ENCODE data around the gene TMEM54.

DNA sequence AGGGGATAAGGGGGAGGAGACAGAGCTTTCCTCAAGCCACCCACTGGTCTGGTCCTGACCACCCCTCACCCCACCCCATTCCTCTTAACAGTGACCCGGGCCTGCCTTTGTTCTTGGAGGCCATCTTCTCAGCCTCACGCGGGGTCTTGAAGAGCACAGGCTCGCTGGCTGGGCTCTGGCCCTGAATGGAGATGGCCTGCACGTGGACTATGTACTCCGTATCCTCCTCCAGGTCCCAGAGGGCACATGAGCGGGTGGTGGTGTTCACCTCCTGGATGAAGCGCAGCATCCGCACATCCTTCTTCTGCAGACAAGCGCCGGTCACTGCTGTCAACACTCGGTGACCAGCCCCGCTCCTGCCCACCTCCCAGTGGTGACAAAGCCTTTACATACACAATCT lies 33.1 kb downstream of the TMEM54 start:
- no peak for TF ChIP-seq POLR2AphosphoS5 (IDR thresholded peaks at IDR 0.05; ENCODE audit: low read depth, low read length)
- TF ChIP-seq, protein P1, sequence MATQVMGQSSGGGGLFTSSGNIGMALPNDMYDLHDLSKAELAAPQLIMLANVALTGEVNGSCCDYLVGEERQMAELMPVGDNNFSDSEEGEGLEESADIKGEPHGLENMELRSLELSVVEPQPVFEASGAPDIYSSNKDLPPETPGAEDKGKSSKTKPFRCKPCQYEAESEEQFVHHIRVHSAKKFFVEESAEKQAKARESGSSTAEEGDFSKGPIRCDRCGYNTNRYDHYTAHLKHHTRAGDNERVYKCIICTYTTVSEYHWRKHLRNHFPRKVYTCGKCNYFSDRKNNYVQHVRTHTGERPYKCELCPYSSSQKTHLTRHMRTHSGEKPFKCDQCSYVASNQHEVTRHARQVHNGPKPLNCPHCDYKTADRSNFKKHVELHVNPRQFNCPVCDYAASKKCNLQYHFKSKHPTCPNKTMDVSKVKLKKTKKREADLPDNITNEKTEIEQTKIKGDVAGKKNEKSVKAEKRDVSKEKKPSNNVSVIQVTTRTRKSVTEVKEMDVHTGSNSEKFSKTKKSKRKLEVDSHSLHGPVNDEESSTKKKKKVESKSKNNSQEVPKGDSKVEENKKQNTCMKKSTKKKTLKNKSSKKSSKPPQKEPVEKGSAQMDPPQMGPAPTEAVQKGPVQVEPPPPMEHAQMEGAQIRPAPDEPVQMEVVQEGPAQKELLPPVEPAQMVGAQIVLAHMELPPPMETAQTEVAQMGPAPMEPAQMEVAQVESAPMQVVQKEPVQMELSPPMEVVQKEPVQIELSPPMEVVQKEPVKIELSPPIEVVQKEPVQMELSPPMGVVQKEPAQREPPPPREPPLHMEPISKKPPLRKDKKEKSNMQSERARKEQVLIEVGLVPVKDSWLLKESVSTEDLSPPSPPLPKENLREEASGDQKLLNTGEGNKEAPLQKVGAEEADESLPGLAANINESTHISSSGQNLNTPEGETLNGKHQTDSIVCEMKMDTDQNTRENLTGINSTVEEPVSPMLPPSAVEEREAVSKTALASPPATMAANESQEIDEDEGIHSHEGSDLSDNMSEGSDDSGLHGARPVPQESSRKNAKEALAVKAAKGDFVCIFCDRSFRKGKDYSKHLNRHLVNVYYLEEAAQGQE (IDR thresholded peaks at IDR 0.05; ENCODE audit: insufficient read depth in 1 of 2, low read depth in 2 of 2, low read length in 1 of 2): no peak
- TF ChIP-seq, protein P2, sequence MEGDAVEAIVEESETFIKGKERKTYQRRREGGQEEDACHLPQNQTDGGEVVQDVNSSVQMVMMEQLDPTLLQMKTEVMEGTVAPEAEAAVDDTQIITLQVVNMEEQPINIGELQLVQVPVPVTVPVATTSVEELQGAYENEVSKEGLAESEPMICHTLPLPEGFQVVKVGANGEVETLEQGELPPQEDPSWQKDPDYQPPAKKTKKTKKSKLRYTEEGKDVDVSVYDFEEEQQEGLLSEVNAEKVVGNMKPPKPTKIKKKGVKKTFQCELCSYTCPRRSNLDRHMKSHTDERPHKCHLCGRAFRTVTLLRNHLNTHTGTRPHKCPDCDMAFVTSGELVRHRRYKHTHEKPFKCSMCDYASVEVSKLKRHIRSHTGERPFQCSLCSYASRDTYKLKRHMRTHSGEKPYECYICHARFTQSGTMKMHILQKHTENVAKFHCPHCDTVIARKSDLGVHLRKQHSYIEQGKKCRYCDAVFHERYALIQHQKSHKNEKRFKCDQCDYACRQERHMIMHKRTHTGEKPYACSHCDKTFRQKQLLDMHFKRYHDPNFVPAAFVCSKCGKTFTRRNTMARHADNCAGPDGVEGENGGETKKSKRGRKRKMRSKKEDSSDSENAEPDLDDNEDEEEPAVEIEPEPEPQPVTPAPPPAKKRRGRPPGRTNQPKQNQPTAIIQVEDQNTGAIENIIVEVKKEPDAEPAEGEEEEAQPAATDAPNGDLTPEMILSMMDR (IDR thresholded peaks at IDR 0.05): no peak
- no peak for TF ChIP-seq SIN3A (IDR thresholded peaks at IDR 0.05; ENCODE audit: borderline replicate concordance, insufficient read depth, low read depth, low read length)
- no peak for TF ChIP-seq TCF7L2 (IDR thresholded peaks at IDR 0.05; ENCODE audit: low read depth, low read length)

All from Panc1 (cell line).